Activated naive CD4-positive, alpha-beta T cell (primary cell): ENCODE measurements around the gene ZNF691.
"Not testable (repeated sequence)": the region's sequence is repeated elsewhere in the genome, so short reads cannot be mapped to it uniquely, and the experiment has no call there.

Source experiments
- DNase-seq, 4 experiments: peaks; one replicate each; lab custom pipeline; 2025; lab: John Stamatoyannopoulos, UW

Gene ZNF691

DNA sequence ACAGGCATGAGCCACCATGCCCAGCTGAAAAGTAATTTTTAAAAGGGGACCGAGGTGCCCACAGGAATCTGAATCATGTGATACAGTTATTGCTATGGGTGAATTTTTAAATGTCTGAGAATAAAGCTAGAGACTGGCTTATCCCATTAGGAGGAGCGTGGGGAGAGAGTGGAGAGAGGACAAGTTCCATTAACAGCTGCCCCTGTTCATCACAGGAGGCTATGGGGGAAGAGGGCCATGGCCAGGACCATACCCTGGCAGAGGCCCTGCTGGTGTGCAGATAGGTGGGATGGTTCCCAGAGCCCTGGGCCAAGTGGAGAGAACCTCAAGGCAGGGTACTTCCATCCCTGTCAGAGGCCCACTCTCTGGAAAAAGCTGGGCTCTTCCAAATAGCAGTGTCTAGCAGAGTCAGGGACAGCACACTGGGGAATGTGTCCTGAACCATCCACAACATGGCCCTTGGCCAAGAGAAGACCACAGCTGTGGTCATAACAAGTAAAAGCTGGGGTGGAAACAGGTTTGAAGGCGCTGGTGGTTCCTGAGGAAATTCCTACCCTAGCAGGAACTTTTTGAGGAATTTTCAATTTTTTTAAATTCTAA is 13.7 kb upstream of the ZNF691 start:
- no peak for DNase-seq

DNA sequence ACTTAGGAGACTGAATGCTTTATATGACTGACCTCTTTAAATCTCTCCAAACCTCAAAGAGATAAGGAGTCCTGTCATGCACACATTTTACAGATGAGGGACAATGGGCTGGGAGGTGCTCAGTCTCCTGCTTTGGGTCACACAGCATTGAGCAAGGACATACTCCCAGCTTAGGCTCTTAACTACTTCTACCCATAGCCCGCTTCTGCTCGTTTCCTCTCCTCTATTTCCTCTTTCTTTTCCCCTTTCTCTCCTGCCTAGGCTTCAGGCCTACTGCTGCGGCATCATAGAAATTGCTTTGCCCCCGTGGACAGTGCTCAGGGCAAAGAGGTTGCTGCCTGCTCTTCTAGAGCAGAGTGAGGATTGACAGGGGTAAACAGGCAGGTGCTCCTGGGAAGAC is 12.4 kb upstream of the ZNF691 start:
- no peak for DNase-seq

DNA sequence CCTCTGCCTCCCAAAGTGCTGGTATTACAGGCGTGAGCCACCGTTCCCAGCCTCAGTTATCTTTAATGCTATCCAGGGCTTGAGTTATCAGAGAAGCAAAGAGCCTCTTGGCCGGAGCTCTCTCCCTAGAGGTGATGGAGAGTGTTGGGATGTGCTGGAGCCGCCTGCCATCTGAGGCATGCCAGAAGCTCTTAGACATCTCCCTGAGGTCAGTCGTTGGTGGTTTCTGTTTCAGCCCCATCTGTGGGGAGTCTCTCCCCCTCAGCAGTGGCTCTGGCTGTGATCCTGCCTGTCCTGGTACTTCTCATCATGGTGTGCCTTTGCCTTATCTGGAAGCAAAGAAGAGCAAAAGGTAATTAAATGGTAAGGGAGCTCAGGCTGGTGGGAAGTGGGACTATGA is 11.6 kb upstream of the ZNF691 start:
- DNase-seq = no peak

DNA sequence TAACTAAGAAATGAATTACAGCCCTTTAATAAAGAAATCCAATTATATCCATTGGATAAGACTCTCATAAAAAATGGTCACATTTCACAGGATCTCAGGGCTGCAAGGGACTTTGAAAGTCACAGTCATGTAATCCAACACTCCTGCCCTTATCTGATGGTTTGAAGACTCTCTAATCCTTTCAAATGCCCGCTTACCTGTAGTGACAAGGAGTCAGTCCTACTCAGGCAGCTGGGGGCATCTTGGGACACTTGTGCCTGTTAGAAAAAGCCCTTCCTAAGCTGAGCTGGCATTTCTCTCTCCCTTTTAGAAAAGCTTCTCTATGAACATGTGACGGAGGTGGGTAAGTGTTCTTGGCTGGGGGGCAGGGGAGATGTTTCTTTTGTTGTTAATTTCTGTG is 11.0 kb upstream of the ZNF691 start:
- DNase-seq = no peak

DNA sequence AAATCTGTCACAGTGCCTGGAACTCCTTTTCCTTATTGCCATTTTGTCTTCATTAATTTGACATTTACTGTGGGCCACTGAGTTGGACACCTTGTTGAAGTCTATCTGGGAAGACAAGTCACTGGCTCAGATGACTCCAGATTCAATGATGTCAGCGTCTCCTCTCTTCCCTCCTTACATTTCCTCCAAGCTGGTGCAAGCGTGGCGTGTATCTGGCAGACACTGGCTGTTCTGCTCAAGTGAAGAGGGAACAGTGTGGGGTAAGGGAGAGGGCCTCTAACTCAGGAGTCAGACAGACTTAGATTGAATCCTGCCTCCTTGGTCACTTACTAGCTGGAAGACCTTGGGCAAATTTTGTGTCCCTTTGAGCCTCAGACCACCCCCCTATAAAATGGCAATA is 8.7 kb upstream of the ZNF691 start:
- no peak for DNase-seq

DNA sequence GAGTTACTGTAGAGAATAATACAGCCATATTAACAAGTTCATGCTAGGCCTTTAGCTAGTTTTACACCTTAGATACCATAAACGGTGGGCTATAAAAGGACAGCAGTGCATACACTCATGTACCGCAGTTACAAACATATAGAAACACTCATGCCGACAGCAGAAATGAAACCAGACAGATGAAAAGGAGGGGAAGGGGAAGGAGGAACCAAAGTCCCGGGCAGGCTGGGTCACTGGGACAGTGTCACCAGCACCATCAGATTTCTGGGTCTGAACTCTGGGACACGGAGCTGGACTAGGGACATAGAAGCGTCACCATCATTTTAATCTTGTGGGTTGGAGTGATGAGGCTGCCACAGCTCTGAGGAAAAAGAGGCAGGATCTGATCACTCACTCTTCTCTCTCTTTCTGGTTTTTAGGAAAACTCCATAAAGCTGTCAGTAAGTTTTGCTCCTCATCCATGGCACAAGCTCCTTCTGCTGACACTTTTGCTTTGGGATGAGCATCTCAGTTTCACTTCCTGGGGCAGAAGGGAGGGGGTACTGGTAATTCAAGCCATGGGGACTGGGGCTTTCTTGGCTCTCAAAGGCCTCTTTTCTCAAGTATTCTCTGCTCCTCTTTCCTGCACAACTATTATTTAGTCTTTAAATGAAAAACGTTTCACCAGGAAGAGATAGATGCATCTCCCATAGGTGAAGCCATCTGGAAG is 7.8 kb upstream of the ZNF691 start:
- no peak for DNase-seq

DNA sequence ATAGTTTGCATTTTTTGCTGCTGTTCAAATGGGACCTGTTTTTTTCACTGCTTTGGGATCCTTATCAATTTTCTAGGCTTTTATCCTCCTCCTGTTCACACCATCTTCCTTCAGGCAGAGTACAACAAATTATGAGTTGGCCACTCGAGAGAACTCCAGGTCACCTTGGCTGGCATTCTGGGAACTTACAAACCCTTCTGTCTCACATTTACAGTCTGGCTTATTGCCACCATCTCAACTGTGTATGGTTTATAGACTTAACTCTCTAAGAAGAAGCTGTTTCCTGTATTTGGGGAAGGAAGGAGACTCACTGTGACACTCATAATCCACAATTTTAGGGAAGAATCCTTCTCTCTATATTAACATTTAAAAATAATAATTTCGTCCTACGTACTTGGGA is 5.4 kb upstream of the ZNF691 start:
- DNase-seq = no peak

DNA sequence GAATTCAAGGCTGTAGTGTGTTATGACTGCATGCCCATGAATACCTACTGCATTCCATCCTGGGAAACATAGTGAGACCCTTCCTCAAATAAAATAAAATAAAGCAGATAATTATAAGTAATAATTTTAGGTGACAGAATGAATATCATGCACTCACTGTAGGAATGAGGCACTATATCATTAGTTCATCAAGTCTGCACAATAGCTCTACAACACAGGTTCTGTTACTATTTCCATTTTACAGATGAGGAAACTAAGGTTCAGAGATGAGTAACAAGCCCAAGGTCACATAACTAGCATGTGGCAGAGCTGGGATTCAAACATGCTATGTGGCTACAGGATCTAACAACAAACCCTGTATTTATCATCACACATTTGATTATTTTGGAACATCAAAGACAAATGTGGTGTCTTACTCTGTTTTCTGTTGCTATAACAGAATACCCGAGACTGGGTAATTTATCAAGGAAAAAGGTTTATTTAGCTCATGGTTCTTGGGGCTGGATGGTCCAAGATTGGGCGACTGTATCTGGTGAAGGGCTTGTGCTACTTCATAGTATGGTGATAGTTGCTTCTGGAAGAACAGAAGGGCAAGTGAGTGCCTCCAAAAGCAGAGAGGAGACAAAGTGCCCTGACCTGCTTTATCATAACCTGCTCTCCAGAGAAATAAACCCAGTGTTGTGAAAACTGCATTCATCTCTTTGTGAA is 4.8 kb upstream of the ZNF691 start:
- DNase-seq = no peak

DNA sequence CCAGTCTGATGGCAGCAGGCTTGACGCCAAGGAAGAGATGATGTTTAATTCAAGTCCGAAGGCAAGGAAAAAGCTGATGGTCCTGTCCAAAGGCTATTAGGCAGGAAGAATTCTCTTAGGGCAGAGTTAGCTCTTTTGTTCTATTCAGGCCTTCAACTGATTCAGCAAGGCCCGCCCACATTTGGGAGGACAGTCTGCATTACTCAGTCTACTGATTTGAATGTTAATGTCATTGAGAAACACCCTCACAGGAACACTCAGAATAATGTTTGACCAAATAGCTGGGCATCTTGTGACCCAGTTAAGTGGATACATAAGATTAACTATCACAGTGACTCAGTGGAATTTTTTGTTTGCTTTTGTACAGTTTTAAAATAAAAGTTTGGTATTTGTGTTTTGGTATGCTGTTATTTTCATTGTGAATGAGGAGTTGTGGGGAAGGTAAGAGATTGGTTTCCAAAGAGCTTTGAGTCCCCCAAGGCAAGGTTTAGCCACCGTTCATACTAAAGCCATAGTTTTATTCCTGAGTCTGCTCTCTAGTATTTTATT is 1.7 kb upstream of the ZNF691 start:
- DNase-seq = no peak

DNA sequence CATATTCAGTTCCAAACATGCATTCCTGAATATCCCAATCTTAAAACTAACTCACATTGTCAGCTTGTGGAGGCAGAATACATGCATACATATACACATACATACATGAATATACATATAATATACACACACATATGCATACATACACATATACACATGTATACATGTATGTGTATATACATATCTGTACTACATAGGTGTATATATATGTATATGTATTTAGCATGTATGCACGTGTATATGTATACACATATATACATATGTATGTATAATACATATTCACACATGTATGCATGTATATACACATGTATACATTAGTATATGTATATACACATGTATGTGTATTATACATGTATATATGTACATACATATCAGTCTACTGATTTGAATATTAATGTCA is 1.2 kb upstream of the ZNF691 start:
- DNase-seq = no peak

DNA sequence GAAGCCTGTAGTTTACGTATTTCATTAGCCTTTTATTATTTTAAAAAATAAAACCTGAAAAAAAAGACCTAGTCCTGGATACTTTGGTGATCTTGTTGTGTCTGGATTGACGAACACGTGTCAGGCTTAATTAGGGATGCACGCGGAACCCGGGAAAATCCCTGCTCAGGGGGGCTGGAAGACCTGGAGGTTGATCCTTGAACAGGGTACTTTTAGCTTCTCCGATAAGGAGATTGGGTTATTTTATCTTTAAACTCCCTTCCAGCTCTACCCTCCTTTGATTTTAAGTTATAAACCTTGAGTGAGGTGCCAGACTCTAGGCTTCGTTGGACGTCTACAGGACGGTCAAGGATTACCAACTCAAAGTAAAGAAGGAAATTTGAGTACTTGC is 552 bp upstream of the ZNF691 start:
- DNase-seq = no peak

DNA sequence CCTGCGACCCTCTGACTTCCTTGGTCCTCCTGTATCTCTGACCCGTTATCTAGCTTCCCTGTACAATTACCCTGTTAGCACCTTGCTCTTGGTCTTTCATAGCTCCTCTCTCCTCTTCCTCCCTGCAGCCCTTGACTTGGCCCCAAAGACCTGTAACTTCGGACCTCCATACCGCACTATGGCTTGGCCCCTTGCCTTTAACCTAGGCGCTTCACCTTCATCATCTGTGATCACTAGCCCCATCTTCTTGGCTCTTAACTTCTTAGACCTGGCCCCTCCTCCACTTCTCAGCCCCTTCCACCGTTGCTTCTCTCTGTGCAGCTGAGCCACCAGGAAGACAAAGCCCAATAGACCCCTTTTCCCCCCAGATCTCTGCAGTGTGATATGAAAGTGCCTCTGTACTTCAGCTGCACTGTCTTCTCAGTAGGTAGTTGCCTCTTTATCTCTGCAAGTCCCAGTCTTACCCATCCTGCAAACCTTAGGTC is 740 bp downstream of the ZNF691 start:
- DNase-seq = no peak

DNA sequence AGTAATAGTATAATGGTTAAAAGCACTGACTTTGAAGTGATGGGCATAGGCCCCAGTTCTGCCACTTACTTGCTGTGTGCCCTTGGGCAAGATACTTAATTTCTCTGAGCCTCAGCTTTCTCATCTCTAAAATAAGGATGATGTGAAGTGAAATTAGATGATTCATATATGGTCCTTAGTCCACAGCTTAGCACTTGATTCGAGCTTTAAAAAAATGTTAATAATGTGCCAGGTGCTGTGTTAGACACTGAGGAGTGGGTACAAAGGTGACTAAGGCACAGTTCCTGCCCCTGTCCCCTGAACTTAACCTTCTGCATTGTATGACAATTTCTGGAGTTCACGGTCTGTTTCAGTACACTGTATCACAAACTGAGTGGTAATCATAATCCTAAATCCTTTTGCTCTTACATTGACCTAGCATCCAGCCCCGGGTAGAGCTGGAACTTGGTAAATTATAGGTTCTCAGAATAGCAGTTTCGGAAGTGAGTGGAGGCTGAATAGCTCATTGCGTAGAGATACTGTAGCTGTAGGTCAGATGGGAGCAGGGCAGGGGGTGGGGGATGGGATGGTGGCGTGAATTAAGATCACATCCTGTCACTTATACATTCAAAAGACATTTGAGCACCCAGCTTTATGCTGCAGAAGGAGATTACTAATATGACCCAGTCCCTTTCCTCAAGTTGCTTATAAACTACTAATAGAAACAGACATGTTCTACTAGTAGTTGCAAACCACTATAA is 1.5 kb downstream of the ZNF691 start:
- DNase-seq = no peak

DNA sequence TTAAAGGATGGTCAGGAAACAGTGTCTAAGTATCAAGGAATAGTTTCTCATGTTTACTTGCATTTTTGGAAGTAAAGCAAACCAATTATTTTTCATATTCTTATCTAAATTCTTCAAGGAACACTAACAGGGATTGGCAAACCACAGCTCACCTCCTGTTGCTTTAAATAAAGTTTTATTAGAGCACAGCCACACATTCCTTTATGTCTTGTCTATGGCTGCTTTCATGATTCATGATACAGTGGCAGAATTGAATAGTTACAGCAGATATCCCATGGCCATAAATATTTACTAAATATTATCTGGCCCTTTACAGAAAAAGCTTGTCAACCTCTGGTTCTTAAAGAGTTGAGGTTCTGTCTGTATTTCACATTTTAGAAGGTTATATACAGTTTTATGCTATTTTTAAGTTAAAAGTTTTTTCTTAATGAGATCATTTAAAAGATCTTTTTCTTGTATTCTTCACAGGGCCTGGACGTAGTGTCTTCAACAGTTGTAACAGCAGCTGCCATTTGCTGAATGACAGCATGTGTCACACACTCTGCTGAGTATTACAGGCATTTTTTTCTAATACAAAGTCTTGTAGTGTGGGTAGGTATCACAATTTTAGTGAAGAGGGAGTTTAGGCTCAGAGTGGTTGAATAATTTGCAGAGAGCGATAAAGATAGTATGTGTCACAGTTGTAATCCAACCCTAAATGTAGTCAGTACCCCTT is 2.6 kb downstream of the ZNF691 start:
- DNase-seq = no peak

DNA sequence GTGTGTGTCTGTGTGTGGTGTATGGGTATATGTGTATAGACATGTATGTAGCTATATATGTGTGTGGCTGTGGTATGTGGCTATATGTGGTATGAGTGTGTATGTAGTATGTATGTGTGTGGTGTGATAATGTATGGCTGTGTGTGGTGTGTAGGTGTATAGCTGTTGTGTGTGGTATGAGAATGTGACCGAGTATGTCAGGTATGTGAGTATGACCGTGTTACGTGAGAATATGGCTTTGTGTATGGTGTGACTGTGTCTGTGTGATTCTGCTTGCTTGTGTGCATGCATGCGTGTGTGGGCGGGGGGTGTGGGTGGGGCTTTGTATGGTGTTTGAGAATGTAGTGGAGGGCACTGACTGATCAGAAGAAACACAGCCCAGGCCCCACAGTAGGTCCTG is 3.5 kb downstream of the ZNF691 start:
- DNase-seq = no peak

DNA sequence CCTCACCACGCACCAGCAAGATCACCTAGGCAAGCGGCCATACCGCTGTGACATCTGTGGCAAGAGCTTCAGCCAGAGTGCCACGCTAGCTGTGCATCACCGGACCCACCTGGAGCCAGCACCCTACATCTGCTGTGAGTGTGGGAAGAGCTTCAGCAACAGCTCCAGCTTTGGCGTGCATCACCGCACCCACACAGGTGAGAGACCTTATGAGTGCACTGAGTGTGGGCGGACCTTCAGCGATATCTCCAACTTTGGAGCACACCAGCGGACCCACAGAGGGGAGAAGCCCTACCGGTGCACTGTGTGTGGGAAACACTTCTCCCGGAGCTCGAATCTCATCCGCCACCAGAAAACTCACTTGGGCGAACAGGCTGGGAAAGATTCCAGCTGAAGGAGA is 5.0 kb downstream of the ZNF691 start:
- DNase-seq = no peak

DNA sequence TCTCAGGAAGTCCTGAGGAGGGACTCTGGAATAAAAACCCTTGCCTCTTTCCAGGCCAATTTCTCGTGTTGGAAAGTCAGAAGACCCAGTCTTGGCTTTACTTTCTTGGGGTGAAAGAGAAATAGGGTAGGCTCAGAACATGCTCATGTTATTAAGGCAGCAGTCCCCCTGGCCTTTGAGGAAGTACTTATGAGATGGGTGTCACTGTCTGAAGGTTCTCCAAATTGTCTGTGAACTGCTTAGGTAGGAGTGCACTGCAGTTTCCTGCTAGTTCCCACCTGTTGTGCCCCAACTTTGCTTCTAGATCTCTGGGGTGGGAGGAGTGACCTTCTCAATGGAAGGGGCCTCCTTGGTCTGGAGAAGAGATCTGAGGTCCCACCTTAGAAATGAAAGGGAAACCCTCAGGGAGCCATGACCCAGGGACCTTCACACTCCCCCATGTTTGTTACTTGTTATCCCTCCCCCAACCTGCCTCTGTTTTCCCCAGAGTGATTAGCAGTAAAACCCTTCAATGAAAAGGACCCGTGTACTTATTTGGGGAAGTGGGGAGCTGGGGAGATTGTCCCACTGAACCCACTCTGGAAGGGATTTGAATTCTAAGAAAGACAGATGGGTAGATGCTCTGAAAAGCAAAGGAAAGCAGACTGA is 5.7 kb downstream of the ZNF691 start:
- no peak for DNase-seq

DNA sequence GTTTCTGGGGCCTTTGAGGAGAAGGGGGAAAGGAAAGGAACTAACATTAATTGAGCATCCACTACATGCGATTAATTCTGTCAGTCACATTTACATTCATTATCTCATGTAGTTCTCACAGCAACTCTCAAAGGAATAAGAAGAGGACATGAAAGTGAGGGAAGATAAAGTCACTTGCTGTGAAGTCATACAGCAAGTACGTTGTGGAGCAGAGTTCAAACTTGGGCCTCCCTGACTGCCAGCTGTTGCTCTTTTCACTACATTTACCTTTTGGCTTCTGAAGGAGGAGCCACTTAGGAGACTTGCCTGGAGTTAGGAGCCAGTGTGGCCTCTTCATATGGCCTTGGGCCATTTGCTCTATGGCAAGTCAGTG is 6.2 kb downstream of the ZNF691 start:
- no peak for DNase-seq

DNA sequence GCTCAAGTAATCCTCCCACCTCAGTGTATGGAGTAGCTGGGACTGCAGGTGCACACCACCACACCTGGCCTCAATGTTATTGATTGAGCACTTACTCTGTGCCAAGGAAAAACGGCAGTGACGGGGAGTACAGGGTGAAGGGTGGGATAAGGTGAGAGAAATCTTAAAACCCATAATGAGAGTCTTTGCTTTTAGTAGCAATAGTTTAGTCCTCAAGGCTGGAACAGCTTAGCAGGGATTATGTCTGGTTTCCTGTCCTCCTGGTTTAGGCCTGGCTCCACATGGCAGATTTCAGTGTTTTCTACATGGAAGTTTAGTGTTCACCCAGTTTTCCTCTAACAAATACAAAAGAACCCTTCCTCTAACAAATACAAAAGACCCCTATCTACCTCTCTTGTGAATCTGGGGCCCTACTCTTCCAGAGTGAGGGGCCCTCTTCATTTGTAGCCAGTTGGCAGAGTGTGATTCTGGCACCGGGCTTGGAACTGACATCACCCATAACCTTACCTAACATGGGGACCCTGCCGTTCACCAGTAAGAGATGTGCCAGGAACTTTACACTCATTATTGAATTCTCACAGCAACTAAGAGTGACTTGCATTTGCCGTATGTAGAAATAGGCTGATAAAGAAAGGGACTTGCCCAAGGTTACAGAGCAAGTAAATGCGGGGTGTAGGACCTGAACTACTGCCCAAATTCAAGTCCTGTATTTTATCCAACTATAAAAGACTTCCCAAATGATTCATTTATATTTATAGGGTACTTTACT is 6.9 kb downstream of the ZNF691 start:
- no peak for DNase-seq

DNA sequence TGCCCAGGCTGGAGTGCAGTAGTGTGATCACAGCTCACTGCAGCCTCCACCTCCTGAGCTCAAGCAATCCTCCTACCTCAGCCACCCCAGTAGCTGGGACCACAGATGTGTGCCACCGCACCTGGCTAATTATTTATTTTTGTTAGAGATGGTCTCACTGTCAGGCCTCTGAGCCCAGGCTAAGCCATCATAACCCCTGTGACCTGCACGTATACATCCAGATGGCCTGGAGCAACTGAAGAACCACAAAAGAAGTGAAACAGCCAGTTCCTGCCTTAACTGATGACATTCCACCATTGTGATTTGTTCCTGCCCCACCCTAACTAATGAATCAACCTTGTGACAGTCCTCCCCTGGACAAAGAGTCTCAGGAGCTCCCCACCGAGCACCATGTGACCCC is 10.1 kb downstream of the ZNF691 start:
- not testable (repeated sequence) for DNase-seq

DNA sequence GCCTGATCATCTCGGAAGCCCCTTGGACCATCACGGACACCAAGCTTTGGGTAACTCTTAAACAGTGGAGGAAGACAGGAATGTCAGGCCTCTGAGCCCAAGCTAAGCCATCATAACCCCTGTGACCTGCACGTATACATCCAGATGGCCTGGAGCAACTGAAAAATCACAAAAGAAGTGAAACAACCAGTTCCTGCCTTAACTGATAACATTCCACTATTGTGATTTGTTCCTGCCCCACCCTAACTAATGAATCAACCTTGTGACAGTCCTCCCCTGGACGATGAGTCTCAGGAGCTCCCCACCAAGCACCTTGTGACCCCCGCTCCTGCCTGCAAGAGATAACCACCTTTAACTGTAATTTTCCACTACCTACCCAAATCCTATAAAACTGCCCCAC is 13.0 kb downstream of the ZNF691 start:
- DNase-seq = not testable (repeated sequence)
